HEK293 (cell line): ENCODE data around the gene SNAI1.

ENCODE experiments used
- GLI4 ChIP-seq: fragments of 450-650 bp; formaldehyde crosslinking; IDR thresholded peaks from 2 replicates; pipeline ENCODE4 v1.5.1; 2016; ENCODE audit warnings: missing biosample characterization, missing genetic modification characterization
- ZBTB1 ChIP-seq: fragments of 450-650 bp; formaldehyde crosslinking; IDR thresholded peaks from 2 replicates; pipeline ENCODE4 v1.5.1; 2016; ENCODE audit warnings: missing biosample characterization, missing genetic modification characterization
- ZNF175 ChIP-seq: fragments of 450-650 bp; formaldehyde crosslinking; IDR thresholded peaks from 2 replicates; pipeline ENCODE4 v1.5.1; 2016; ENCODE audit warnings: missing biosample characterization, missing genetic modification characterization
- ZNF24 ChIP-seq: fragments of 450-650 bp; formaldehyde crosslinking; IDR thresholded peaks from 2 replicates; pipeline ENCODE4 v1.5.1; 2016; ENCODE audit warnings: missing biosample characterization, missing genetic modification characterization
- ZNF654 ChIP-seq: fragments of 450-650 bp; formaldehyde crosslinking; IDR thresholded peaks from 2 replicates; pipeline ENCODE4 v1.5.1; 2016; ENCODE audit warnings: low read depth, missing biosample characterization, missing genetic modification characterization
- TF ChIP-seq, protein P1 (sequence below): fragments of 450-650 bp; IDR thresholded peaks from 2 replicates; pipeline ENCODE4 v1.5.1; 2018; ENCODE audit warnings: missing biosample characterization, missing genetic modification characterization
- TF ChIP-seq, protein P2 (sequence below): fragments of 450-650 bp; formaldehyde crosslinking; IDR thresholded peaks from 2 replicates; pipeline ENCODE4 v1.5.1; 2016; ENCODE audit warnings: missing biosample characterization, missing genetic modification characterization, borderline replicate concordance
- TF ChIP-seq, protein P3 (sequence below): fragments of 450-650 bp; formaldehyde crosslinking; IDR thresholded peaks from 2 replicates; pipeline ENCODE4 v1.5.1; 2017; ENCODE audit warnings: missing biosample characterization, missing genetic modification characterization
- TF ChIP-seq, protein P4 (sequence below): fragments of 450-650 bp; formaldehyde crosslinking; IDR thresholded peaks from 2 replicates; pipeline ENCODE4 v1.5.1; 2016; ENCODE audit warnings: missing biosample characterization, missing genetic modification characterization
- TF ChIP-seq, protein P5 (sequence below): fragments of 450-650 bp; formaldehyde crosslinking; IDR thresholded peaks from 2 replicates; pipeline ENCODE4 v1.5.1; 2017; ENCODE audit warnings: missing biosample characterization, mild to moderate bottlenecking, missing genetic modification characterization, moderate library complexity
- TF ChIP-seq, protein P6 (sequence below): fragments of 450-650 bp; formaldehyde crosslinking; IDR thresholded peaks from 2 replicates; pipeline ENCODE4 v1.5.1; 2016; ENCODE audit warnings: missing biosample characterization, missing genetic modification characterization

DNA sequence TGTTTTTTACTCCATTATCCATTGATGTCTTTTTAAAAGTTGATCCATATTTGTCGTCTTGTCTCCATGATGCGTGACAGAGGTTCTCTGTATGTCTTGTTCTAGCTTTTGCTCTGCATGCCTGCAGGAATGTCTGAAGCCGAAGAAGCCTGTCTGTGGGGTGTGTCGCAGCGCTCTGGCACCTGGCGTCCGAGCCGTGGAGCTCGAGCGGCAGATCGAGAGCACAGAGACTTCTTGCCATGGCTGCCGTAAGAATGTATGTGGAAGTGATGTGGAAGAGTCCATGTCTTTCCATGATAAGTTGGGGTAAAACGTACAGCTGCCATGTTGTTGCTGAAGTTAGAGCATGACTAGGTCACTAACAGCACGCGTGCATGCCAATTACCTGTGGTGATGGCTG, 41.3 kb upstream of the SNAI1 start:
- no peak for TF ChIP-seq GLI4 (tag by site-specific recombination)
- TF ChIP-seq, protein P1, sequence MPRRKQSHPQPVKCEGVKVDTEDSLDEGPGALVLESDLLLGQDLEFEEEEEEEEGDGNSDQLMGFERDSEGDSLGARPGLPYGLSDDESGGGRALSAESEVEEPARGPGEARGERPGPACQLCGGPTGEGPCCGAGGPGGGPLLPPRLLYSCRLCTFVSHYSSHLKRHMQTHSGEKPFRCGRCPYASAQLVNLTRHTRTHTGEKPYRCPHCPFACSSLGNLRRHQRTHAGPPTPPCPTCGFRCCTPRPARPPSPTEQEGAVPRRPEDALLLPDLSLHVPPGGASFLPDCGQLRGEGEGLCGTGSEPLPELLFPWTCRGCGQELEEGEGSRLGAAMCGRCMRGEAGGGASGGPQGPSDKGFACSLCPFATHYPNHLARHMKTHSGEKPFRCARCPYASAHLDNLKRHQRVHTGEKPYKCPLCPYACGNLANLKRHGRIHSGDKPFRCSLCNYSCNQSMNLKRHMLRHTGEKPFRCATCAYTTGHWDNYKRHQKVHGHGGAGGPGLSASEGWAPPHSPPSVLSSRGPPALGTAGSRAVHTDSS (tag by site-specific recombination): no peak
- TF ChIP-seq, protein P2, sequence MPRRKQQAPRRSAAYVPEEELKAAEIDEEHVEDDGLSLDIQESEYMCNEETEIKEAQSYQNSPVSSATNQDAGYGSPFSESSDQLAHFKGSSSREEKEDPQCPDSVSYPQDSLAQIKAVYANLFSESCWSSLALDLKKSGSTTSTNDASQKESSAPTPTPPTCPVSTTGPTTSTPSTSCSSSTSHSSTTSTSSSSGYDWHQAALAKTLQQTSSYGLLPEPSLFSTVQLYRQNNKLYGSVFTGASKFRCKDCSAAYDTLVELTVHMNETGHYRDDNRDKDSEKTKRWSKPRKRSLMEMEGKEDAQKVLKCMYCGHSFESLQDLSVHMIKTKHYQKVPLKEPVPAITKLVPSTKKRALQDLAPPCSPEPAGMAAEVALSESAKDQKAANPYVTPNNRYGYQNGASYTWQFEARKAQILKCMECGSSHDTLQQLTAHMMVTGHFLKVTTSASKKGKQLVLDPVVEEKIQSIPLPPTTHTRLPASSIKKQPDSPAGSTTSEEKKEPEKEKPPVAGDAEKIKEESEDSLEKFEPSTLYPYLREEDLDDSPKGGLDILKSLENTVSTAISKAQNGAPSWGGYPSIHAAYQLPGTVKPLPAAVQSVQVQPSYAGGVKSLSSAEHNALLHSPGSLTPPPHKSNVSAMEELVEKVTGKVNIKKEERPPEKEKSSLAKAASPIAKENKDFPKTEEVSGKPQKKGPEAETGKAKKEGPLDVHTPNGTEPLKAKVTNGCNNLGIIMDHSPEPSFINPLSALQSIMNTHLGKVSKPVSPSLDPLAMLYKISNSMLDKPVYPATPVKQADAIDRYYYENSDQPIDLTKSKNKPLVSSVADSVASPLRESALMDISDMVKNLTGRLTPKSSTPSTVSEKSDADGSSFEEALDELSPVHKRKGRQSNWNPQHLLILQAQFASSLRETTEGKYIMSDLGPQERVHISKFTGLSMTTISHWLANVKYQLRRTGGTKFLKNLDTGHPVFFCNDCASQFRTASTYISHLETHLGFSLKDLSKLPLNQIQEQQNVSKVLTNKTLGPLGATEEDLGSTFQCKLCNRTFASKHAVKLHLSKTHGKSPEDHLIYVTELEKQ (tag by site-specific recombination): no peak
- TF ChIP-seq ZNF175: no peak
- TF ChIP-seq, protein P3, sequence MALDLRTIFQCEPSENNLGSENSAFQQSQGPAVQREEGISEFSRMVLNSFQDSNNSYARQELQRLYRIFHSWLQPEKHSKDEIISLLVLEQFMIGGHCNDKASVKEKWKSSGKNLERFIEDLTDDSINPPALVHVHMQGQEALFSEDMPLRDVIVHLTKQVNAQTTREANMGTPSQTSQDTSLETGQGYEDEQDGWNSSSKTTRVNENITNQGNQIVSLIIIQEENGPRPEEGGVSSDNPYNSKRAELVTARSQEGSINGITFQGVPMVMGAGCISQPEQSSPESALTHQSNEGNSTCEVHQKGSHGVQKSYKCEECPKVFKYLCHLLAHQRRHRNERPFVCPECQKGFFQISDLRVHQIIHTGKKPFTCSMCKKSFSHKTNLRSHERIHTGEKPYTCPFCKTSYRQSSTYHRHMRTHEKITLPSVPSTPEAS: no peak
- TF ChIP-seq ZNF24 (tag by site-specific recombination): no peak
- TF ChIP-seq, protein P4, sequence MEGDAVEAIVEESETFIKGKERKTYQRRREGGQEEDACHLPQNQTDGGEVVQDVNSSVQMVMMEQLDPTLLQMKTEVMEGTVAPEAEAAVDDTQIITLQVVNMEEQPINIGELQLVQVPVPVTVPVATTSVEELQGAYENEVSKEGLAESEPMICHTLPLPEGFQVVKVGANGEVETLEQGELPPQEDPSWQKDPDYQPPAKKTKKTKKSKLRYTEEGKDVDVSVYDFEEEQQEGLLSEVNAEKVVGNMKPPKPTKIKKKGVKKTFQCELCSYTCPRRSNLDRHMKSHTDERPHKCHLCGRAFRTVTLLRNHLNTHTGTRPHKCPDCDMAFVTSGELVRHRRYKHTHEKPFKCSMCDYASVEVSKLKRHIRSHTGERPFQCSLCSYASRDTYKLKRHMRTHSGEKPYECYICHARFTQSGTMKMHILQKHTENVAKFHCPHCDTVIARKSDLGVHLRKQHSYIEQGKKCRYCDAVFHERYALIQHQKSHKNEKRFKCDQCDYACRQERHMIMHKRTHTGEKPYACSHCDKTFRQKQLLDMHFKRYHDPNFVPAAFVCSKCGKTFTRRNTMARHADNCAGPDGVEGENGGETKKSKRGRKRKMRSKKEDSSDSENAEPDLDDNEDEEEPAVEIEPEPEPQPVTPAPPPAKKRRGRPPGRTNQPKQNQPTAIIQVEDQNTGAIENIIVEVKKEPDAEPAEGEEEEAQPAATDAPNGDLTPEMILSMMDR: no peak
- TF ChIP-seq ZBTB1 (tag by site-specific recombination): no peak
- TF ChIP-seq, protein P5, sequence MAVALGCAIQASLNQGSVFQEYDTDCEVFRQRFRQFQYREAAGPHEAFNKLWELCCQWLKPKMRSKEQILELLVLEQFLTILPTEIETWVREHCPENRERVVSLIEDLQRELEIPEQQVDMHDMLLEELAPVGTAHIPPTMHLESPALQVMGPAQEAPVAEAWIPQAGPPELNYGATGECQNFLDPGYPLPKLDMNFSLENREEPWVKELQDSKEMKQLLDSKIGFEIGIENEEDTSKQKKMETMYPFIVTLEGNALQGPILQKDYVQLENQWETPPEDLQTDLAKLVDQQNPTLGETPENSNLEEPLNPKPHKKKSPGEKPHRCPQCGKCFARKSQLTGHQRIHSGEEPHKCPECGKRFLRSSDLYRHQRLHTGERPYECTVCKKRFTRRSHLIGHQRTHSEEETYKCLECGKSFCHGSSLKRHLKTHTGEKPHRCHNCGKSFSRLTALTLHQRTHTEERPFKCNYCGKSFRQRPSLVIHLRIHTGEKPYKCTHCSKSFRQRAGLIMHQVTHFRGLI (tag by site-specific recombination): no peak
- TF ChIP-seq, protein P6, sequence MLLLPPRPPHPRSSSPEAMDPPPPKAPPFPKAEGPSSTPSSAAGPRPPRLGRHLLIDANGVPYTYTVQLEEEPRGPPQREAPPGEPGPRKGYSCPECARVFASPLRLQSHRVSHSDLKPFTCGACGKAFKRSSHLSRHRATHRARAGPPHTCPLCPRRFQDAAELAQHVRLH (tag by site-specific recombination): no peak
- TF ChIP-seq ZNF654 (tag by site-specific recombination): no peak
